Measurements from ENCODE around the gene GP1BB. TPM values are rescaled to one million over a fixed set of nuclear protein-coding genes. Genes with fewer than 3 reads are reported as not detected.

Gene GP1BB
- total and polyA plus RNA-seq, 2 of the 4 experiments (the other 2 are of a cell fraction) = 0.18 to 1.5 TPM

GRCh38 chr22:19719488-19720021 is 3.8 kb upstream of the GP1BB start:
- no peak overlapping the region for H3K4me2 ChIP-seq (ENCODE audit: low read depth, low read length)
- H3K9ac ChIP-seq (ENCODE audit: low read depth, low read length) = no peak overlapping the region
- no peak overlapping the region; the same call in 1 of the 2 replicates for H3K23ac ChIP-seq (ENCODE audit: low read depth, low read length)
- H3K36me3 ChIP-seq (ENCODE audit: control insufficient read depth, insufficient read depth, low read length) = peaks cover 16% of the 10 kb centered on the region
- WGBS, 2 experiments (ENCODE audit: extremely low coverage in 2 of 2, insufficient read length in 1 of 2) = no CpG with 5 or more reads among the region's 12 CpGs
- no peak overlapping the region for H2AFZ ChIP-seq (replicated peaks; ENCODE audit: low read length, poor library complexity)
- H2BK5ac ChIP-seq (ENCODE audit: low read depth, low read length, poor library complexity, severe bottlenecking) = no peak overlapping the region
- no peak overlapping the region for H3K4me3 ChIP-seq (ENCODE audit: insufficient read depth, low read depth, low read length)
- intact Hi-C loops (cut with micrococcal nuclease) = no loop called here
- H2BK20ac ChIP-seq (ENCODE audit: low read depth, low read length) = no peak overlapping the region
- ChIA-PET CTCF (no interaction called here), POLR2A (ENCODE audit: unreplicated experiment) (no interaction called here)
- no peak overlapping the region for H4K91ac ChIP-seq (ENCODE audit: insufficient read depth, low read depth, low read length)
- peaks cover 12% of the 10 kb centered on the region for H3K4me1 ChIP-seq (ENCODE audit: control insufficient read depth, insufficient read depth, low read length)
- H3K14ac ChIP-seq (replicated peaks; ENCODE audit: low read depth, low read length) = no peak overlapping the region; the same call in 1 of the 2 replicates
- no peak overlapping the region for H2BK15ac ChIP-seq (ENCODE audit: low read depth, low read length)
- H3K27me3 ChIP-seq (ENCODE audit: control insufficient read depth, insufficient read depth, low read length) = peaks cover 15% of the 10 kb centered on the region; the same call in 1 of the 2 replicates
- peak overlapping the region; percentile 43; the same call in 1 of the 2 replicates for H3K4ac ChIP-seq (ENCODE audit: low read depth, low read length)
- DNase-seq (no peak), ATAC-seq (ENCODE audit: low read depth) (no peak)
- TF ChIP-seq MXI1 (IDR thresholded peaks at IDR 0.05; ENCODE audit: borderline replicate concordance, low read depth, low read length) (no peak), CHD1 (IDR thresholded peaks at IDR 0.05; ENCODE audit: low read depth, low read length) (no peak), BHLHE40 (IDR thresholded peaks at IDR 0.05; ENCODE audit: low read depth, low read length) (no peak), MAFK (IDR thresholded peaks at IDR 0.05; ENCODE audit: low read depth, low read length) (no peak)
- H3K79me1 ChIP-seq (ENCODE audit: low read depth in 1 of 2, low read length in 2 of 2) = peaks cover 0 to 4% of the 10 kb centered on the region in 2 experiments; a peak in 1 of 4 replicates
- H3K9me1 ChIP-seq (ENCODE audit: insufficient read depth, low read length) = peaks cover 7% of the 10 kb centered on the region
- dilution Hi-C loops (cut with HindIII; ENCODE audit: low sequenced_read_pairs, unreplicated experiment) = no loop called here
- H3K27ac ChIP-seq (ENCODE audit: insufficient read depth, low read length) = no peak overlapping the region
- peaks cover 6% of the 10 kb centered on the region; the same call in 1 of the 2 replicates for H4K20me1 ChIP-seq (ENCODE audit: insufficient read depth, low read length)
- in situ Hi-C loops (cut with MboI; ENCODE audit: low sequenced_read_pairs) = no loop called here
- H4K8ac ChIP-seq (ENCODE audit: low read depth in 2 of 2, low read length in 2 of 2) = no peak overlapping the region
- H3K56ac ChIP-seq (ENCODE audit: extremely low read depth, insufficient read depth, low read length) = no peak overlapping the region
- H2BK120ac ChIP-seq (ENCODE audit: low read depth, low read length) = no peak overlapping the region
- H2AK9ac ChIP-seq (replicated peaks; ENCODE audit: low read depth, low read length, poor library complexity) = no peak overlapping the region
- H4K5ac ChIP-seq (ENCODE audit: low read depth, low read length) = no peak overlapping the region
- no peak overlapping the region for H3K18ac ChIP-seq (ENCODE audit: low read depth, low read length)
- H3K9me3 ChIP-seq (ENCODE audit: control insufficient read depth, insufficient read depth, low read length) = no peaks in the 10 kb centered on the region
- no peak overlapping the region for H2AK5ac ChIP-seq (ENCODE audit: low read depth, low read length)
- no TSS peak for BruUV-seq (replicated peaks)

Measured in IMR-90 (cell line).